GM10266 (cell line): ENCODE measurements around the gene ZNF500.

Experiments used
- DNase-seq: peaks from one replicate; pipeline ENCODE4 v3.0.0; 2012; ENCODE audit errors: extremely low spot score
- CTCF ChIP-seq: IDR thresholded peaks from 2 replicates; pipeline ENCODE4 v1.5.1; 2012; ENCODE audit warnings: mild to moderate bottlenecking, low read depth; ENCODE audit not compliant: control insufficient read depth, insufficient read depth; ENCODE audit errors: missing control alignments

ZNF500 gene

GRCh38 chr16:4728676-4729075, 38.3 kb downstream of the ZNF500 start:
- TF ChIP-seq CTCF: no peak

GRCh38 chr16:4726616-4727015, 40.3 kb downstream of the ZNF500 start:
- DNase-seq: no peak
- no peak for TF ChIP-seq CTCF

More at GRCh38 chr16:4728676-4729075, 38.3 kb downstream of the ZNF500 start:
- no peak for DNase-seq

- DNase-seq: no peak
- no peak for TF ChIP-seq CTCF
Measured at GRCh38 chr16:4724661-4725270, 42.2 kb downstream of the ZNF500 start.

DNA sequence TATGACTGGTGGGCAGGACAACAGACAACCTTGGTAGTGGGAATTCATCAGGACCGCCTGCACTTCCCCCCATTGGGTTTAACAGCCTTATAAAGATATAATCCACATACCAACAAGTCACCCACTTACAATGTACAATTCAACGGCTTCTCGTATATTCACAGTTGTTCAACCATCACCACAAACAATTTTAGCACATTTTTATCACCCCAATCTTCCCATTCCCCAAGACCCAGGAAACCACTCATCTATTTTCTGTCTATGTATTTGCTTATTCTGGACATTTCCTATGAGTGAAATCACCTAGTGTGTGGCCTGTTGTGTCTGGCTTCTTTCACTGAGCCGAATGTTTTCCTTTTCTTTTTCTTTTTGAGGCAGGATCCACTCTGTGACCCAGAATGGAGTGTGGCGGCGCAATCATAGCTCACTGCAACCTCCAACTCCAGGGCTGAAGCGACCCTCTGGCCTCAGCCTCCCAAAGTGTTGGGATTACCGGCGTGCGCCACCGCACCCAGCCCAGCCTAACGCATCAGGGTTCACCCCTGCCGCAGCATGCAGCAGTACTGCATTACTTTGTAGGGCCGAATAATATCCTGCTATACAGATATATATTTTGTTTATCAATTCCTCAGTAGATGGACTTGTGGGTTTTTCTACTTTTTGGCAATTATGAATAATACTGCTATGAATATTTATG, 43.7 kb downstream of the ZNF500 start:
- TF ChIP-seq CTCF: no peak
- DNase-seq: no peak

DNA sequence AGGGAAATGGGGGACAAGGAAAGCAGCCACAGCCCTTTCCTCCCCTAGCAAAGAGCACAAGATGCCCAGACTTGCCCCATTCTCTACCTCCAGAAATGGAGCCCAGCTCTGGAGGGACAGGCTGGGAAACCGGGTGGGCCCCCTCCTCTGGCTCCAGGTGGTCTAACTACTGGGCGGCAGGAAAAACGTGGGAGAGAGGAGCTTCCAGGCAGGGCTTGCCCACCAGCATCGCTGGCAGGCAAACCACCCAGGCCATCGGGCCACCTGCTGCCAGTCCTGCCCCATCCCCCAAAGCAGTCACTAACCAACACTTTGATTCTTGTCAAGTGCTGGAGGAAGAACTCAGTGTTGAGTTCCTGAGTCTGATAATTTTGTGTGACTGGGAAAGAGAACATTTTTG, 48.5 kb downstream of the ZNF500 start:
- no peak for TF ChIP-seq CTCF

GRCh38 chr16:4714996-4715395, 52.0 kb downstream of the ZNF500 start:
- no peak for DNase-seq
- no peak for TF ChIP-seq CTCF

More for the DNA sequence above, 48.5 kb downstream of the ZNF500 start:
- no peak for DNase-seq
